ENCODE results near the gene TENT5C. TPM values are rescaled to one million over a fixed set of nuclear protein-coding genes. Genes with fewer than 3 reads are reported as not detected.

The TENT5C gene
- polyA plus RNA-seq, 4 donors = 2.4 to 3.6 (median 2.9) TPM

- DNase-seq (ENCODE audit: low read depth in 4 of 4, low spot score in 3 of 4) = no peak
Measured at GRCh38 chr1:117652421-117652820, 46.6 kb downstream of the TENT5C start.

- no peak for DNase-seq (ENCODE audit: low read depth in 4 of 4, low spot score in 3 of 4)
Measured at GRCh38 chr1:117653195-117653594, 47.3 kb downstream of the TENT5C start.

DNA sequence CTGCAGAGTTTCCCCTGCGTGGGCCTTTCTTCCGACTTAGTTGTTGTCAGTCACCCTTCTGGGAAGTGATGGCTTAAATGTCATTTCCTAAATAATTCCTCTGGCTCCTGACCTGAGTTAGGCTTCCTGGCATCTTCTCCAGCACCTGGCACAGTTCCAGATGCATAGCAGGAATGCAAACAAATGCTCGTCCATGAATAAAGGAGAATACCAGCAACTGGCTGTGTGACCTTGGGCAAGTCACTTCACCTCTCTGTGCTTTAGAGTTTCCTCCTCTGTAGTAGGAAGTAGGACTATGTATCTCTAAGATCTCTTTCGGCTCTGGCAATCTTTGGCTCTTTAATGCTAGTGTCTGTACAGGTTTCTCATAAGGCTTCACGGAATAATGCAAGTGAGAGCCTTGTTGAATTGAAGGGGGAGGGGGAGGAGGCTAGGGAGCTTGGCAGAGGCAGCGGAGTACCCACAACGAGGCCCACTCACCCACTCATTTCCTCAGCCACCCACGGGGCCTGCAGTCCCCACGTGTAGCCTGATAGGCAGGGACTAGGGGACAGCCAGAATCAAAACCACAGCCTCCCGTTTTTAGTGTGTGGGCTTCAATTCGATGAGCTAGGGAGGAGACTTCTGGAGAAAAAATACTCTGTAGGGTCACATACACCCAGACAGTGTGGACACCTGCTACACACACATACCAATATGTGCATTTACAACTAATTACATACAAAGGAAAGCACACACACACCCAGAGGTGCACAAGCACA, 48.1 kb downstream of the TENT5C start:
- DNase-seq (ENCODE audit: low read depth in 4 of 4, low spot score in 3 of 4) = no peak

- DNase-seq (ENCODE audit: low read depth in 4 of 4, low spot score in 3 of 4) = no peak
Measured at GRCh38 chr1:117654493-117655219, 48.8 kb downstream of the TENT5C start.

GRCh38 chr1:117655220-117655577, 49.4 kb downstream of the TENT5C start:
- no peak for DNase-seq (ENCODE audit: low read depth in 4 of 4, low spot score in 3 of 4)

- no peak for DNase-seq (ENCODE audit: low read depth in 4 of 4, low spot score in 3 of 4)
Measured at GRCh38 chr1:117656202-117656641, 50.4 kb downstream of the TENT5C start.

DNA sequence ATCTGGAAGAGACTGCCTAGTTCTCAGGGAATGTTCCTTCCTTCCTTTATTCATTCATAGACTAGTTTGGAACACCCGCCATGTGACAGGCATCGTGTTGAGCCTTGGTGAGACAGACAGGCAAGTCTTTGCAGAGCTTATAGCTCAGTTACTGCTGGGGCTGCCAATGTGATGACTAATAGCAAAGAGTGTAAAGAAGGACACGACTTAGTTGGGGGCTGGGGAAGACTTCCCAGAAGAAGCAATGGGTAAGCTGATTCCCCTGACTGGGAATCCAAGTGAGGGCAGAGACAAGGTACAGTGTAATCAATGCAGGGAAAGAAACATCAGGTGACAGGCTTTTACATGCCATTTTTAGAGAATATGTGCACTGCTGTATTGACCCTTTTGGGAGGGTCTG, 51.2 kb downstream of the TENT5C start:
- DNase-seq (ENCODE audit: low read depth in 4 of 4, low spot score in 3 of 4) = no peak

- no peak for DNase-seq (ENCODE audit: low read depth in 4 of 4, low spot score in 3 of 4)
Measured at GRCh38 chr1:117657949-117658660, 52.3 kb downstream of the TENT5C start.

DNA sequence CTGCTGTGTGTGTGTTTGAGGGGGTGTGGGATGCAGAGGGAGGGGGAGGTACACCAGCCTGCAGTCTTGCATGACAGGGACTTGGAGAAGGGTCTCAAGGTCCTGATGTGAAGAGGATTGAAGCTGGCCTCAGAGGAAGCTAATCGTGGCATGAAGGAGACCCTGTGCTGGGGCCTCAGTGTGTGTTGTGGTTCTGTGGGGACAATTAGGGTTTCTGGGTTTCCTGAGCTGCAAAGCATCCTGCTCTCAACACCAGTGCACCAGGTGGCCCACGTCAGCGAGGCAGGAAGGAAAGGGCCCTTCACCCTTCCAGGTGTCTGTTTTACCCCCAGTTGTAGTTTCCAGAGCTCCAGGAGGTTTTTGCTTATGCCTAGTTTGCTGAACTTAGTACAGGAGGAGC, 52.8 kb downstream of the TENT5C start:
- DNase-seq (ENCODE audit: low read depth in 4 of 4, low spot score in 3 of 4) = no peak

- no peak for DNase-seq (ENCODE audit: low read depth in 4 of 4, low spot score in 3 of 4)
Measured at GRCh38 chr1:117659550-117660270, 53.9 kb downstream of the TENT5C start.

GRCh38 chr1:117660271-117660965, 54.6 kb downstream of the TENT5C start:
- DNase-seq (ENCODE audit: low read depth in 4 of 4, low spot score in 3 of 4) = no peak

- no peak for DNase-seq (ENCODE audit: low read depth in 4 of 4, low spot score in 3 of 4)
Measured at GRCh38 chr1:117661027-117661426, 55.2 kb downstream of the TENT5C start.

- no peak for DNase-seq (ENCODE audit: low read depth in 4 of 4, low spot score in 3 of 4)
Measured at GRCh38 chr1:117662667-117663066, 56.8 kb downstream of the TENT5C start.

GRCh38 chr1:117663156-117663902, 57.5 kb downstream of the TENT5C start:
- no peak for DNase-seq (ENCODE audit: low read depth in 4 of 4, low spot score in 3 of 4)

GRCh38 chr1:117664314-117664713, 58.5 kb downstream of the TENT5C start:
- DNase-seq (ENCODE audit: low read depth in 4 of 4, low spot score in 3 of 4) = no peak

- no peak for DNase-seq (ENCODE audit: low read depth in 4 of 4, low spot score in 3 of 4)
Measured at GRCh38 chr1:117665556-117666270, 59.9 kb downstream of the TENT5C start.

- no peak for DNase-seq (ENCODE audit: low read depth in 4 of 4, low spot score in 3 of 4)
Measured at GRCh38 chr1:117669572-117669971, 63.7 kb downstream of the TENT5C start.

DNA sequence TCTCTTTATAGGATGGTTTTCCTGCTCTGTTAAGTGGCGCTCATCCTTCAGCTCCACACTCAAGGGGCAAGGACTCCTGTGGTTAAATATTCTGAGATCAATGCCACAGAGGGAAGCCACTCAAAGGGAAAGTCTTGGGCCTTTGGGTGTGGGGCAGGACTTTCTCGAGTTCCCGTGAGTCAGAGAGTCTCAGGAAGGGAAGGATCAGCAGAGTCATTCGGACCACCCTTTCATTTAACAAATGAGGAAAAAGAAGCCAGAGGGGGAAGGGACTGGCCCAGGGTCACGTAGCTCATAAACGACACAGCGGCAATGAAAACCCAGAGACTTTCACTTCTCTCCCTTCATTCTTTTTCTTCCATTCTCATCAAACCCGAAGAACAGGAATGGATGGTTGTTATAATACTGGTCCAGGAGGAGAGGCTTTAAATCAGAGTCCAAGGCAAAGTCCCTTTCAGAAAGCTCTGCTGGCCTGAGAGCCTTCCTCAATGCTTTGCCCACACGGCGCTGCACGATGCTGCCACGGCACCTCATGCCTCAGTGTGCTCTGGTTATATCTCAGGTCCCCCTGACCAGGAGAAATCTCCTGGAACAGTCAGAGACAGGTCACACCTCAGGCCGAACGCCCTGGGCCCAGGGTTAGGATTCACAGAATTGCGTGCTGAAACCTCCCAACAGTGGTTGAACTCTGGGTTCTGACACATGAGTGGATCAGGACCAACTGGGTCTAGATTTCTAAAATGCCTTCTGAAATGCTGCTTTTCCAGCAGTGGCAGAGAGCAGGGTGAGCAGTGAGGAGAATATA, 65.3 kb downstream of the TENT5C start:
- DNase-seq (ENCODE audit: low read depth in 4 of 4, low spot score in 3 of 4) = no peak
